HG03039 (cell line): ENCODE measurements around the gene FOXP2.
A peak's percentile ranks its signal among the peaks of the same experiment; 100 is the strongest.

ENCODE experiments used
- ATAC-seq: cut with Tn5 transposase; IDR thresholded peaks from one replicate; pipeline ENCODE4 v1.9.1; 2021; ENCODE audit warnings: mild to moderate bottlenecking, moderate library complexity; ENCODE audit not compliant: unreplicated experiment

FOXP2 gene

DNA sequence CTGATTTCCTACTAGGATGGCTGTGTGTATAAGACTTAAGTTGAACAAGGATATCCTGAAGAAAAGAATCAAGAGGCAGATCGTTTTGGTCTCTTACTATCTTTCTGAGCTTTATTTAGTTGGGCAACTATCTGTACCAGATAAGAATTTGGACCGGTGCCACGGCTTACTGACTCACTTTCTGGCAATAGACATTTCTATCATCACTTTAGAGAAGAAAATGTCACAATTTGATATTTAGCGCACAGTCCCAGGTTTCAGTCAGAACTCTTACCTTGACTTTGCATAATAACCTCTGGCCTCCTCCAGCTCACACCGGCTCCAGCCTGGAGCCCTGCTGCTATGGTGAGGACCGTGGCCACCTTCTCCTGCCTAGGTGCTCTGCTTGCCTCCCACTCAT, 289.1 kb downstream of the FOXP2 start:
- no peak for ATAC-seq

DNA sequence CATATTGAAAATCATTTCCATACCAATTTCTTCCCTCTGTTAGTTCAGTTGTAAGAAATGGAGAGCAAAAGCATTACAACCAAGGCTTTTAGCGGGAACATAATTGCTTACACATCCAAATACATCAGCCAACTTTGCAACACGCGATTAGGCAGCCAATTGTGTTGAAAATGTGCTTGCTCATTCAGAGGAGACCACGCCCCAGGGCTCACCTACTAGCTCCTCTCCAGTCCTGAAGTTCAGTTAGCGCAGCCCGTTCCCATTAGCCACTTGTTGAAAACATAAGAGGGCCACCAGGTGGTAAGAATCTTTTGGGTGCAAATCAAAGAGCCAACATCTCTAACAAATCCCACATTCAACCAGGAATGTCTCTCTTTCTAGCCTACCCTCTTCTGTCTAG, 294.0 kb downstream of the FOXP2 start:
- no peak for ATAC-seq

DNA sequence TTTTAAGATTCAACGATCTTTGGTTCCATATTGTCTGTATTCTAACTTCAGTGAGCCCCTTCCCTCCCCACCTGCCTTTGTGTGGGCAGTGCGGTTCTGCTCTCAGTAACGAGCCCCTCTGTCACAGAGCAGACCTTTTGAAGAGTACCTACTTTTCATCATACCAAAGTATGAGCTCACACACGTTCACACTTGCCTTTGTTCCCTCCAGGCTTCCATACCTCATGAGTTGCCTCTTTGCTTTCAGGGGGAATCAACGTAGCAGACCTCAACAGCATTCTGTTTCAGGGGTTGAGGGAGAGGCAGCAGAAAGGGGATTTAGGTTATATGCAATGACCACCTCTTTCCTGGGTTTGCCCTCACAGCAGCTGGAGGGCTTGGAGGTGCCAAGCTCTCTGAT, 295.9 kb downstream of the FOXP2 start:
- ATAC-seq, result no peak

DNA sequence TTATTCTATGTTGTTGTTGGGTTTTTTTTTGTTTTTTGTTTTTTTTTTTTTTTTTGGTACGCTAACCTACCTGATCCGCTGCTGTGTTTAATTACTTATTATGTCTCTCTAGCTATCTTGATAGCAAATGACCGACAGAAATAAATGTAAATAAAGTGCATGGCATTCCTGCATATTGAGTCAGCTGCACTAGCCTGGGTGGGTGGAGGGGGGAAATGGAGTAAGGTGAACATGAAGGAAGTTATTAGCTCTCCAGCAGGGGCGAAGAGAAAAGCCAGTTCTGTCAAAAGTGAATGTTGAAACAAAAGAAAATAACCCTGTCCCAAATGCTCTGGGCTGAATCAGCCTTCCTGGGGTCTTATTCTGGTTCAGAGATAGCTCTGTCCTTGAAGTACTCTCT, 296.6 kb downstream of the FOXP2 start:
- no peak for ATAC-seq

DNA sequence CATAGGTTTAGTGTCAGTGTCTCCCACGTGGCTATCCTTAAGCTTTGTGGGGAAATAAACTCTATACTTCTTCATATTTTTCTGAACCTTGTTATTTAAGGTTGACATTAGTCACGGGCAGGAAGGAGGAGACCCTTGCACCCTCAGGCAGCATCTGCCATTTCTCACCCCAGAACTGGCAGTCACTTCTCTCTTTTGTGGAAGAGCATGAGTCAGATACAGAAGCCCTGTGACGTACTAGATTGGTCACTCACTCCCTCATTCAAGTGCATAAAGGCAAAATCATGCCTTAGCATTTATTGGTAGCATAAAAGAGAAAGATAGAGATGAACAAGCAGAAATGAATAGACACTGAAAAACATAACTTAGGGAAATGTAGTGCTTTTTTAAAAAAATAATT, 301.3 kb downstream of the FOXP2 start:
- ATAC-seq, result no peak

DNA sequence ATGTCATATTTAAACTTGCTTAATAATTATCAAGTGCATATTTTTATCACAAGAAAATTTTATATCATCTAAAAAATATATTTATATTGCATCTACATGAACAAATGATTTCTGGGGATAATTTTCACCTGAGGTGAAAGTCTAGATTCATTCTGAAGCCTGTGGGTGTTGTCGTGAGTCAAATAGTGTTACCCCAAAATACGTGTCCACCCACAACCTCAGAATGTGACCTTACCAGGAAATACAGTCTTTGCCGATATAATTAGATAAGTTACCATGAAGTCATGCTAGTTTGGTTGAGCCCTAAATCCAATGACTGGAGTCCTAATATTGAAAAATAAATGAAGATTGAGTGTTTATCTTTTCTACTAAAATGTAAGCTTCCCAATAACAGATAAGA, 304.2 kb downstream of the FOXP2 start:
- peak; percentile 70 for ATAC-seq

DNA sequence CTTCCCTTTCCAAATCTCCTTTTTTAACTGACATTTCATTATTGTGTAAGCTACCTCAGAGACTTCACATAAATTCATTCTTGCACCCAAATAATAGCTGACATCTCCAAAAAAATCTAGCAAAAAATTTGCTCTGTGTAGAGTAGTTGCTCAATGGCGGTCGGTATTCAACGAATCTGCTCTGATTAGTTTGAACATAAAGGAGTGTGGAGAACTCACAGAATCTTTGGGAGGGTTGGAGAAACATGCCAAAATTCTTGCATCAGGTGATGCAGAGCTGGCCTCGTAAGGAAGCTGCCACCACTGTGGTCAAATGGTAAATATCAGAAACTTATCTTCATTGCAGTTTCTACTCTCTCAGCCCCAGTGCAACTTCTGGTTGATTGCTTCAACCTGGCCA, 306.1 kb downstream of the FOXP2 start:
- ATAC-seq, result no peak

DNA sequence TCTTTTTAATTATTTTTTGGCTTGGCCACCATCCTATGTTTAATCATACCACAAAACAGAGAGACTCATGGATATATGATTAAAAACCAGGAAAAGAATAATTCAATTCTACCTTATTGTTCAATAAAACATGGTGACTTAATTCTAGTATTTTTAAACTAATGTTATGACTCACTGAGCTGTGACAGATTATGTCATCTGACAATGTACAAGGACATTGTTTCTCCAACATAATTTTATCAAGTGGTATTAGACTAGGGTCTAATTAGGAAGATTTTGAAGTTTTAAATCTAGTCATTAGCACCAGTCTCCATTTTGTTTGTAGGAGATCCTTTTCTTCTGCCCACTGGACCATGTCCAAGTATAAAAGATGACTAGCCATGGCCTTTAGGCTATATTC, 307.9 kb downstream of the FOXP2 start:
- ATAC-seq, result no peak

DNA sequence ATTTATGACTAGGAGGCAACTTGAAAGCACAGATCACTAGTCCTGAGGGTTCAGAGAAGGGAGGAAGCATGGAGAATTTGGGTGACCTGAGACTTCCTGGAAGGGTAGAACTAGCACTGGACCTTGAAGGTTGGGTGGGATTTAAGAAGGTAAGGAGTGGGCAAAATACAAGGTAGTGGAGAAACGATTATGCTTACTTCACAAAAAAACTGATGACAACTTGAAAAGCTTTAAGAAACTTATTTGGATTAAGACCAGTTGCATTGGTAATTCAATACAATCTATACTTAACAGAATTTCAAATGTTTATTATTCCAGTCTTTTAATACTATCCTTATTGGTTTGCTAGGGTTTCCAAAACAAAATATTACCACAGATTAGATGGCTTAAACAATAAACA, 308.7 kb downstream of the FOXP2 start:
- no peak for ATAC-seq

DNA sequence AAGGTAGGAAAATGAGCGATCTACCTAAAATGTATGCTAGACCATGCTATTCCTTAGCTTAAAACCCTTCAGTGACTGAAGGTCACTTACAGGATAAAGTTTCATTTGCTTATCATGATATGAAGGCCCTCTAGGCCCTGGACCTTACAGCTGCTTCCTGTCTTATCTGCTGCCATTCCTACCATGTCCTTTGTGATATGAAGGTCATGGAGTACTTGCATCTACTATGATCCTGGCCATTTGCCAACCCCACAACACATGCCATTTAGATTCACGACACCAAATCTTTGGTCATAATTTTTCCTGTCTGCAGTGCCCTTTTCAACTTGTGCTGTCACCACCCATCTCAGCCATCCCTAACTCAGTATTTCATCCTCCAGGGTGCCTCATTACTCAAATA, 325.5 kb downstream of the FOXP2 start:
- ATAC-seq, result no peak

DNA sequence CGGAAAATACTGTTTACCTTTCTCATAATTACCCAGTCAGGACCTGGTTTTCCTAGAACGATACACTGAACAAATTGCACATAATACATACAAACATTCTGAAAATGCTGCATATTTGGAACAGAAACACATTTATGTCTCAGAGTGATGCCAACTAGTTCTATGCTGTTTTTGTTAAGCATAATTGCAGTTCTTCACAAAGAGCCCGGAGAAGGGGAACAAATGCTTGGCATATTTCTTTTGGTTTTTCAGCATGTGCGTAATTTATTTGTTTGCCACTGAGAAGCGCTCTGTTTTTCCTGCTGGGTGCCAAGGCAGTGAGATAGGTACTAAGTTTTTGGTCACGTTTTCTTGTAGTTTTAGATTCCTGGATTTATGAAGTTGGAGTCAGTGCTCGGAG, 326.3 kb downstream of the FOXP2 start:
- no peak for ATAC-seq

DNA sequence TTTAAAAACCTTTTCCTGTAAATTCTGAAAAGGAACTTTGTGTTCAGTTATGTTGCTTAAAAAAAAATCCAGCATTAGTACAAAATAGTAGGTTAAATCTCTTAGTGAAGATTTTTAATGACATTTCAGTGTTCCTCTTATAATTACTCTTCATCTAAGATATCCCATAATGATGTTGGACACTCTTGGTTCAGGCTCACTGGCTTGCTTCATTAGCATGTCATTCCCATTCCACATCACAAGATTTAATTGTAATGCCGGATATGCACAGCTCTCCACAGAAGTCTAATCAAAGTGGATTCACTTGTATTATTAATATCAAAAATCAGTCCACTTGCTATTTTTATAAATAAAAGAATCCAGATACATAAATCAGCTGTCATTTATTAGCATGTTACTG, 327.3 kb downstream of the FOXP2 start:
- ATAC-seq, result no peak
